ENCODE results near the gene HES5. TPM values are rescaled to one million over a fixed set of nuclear protein-coding genes. Genes with fewer than 3 reads are reported as not detected.

Gene HES5
- total RNA-seq, 3 donors from 2014 or later: 1.3 to 7.8 (median 1.6) TPM

DNA sequence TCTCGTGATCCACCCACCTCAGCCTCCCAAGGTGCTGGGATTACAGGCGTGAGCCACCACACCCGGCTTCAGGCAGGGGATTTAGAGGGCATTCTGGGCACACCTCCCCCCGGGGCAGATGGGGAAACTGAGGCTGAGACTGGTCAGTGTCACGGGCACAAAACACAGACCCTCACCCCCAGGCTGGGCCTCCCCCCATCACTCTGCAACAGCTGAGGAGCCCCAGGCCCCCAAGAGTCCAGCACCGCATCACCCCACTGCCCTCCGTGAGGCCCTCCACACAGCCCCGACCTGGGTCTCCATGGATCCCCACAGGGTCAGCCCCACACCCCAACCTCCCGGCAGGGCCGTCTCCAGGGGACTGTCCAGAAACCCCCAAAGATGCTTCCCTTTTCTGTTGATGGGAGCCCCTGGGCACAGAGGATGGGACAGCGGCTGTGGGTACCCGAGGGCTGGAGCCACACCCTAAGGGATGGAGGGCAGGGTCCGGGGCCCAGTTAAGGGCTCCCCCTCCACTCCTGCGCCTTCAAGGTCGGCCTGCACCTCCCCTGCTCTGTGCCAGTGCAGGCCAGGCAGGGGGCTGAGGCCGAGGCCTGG is 37.1 kb upstream of the HES5 start:
- H3K4me1 ChIP-seq (ENCODE audit: low read depth): peaks cover 4% of the 10 kb centered on the region
- TF ChIP-seq, protein P1, sequence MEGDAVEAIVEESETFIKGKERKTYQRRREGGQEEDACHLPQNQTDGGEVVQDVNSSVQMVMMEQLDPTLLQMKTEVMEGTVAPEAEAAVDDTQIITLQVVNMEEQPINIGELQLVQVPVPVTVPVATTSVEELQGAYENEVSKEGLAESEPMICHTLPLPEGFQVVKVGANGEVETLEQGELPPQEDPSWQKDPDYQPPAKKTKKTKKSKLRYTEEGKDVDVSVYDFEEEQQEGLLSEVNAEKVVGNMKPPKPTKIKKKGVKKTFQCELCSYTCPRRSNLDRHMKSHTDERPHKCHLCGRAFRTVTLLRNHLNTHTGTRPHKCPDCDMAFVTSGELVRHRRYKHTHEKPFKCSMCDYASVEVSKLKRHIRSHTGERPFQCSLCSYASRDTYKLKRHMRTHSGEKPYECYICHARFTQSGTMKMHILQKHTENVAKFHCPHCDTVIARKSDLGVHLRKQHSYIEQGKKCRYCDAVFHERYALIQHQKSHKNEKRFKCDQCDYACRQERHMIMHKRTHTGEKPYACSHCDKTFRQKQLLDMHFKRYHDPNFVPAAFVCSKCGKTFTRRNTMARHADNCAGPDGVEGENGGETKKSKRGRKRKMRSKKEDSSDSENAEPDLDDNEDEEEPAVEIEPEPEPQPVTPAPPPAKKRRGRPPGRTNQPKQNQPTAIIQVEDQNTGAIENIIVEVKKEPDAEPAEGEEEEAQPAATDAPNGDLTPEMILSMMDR (IDR thresholded peaks at IDR 0.05): no peak
- H3K4me3 ChIP-seq: no peak overlapping the region
- H3K9me3 ChIP-seq: no peaks in the 10 kb centered on the region
- no peaks in the 10 kb centered on the region for H3K36me3 ChIP-seq (ENCODE audit: low read depth)
- ATAC-seq (no peak), DNase-seq (no peak)
- intact Hi-C loops (cut with DNase I, micrococcal nuclease): no loop called here

DNA sequence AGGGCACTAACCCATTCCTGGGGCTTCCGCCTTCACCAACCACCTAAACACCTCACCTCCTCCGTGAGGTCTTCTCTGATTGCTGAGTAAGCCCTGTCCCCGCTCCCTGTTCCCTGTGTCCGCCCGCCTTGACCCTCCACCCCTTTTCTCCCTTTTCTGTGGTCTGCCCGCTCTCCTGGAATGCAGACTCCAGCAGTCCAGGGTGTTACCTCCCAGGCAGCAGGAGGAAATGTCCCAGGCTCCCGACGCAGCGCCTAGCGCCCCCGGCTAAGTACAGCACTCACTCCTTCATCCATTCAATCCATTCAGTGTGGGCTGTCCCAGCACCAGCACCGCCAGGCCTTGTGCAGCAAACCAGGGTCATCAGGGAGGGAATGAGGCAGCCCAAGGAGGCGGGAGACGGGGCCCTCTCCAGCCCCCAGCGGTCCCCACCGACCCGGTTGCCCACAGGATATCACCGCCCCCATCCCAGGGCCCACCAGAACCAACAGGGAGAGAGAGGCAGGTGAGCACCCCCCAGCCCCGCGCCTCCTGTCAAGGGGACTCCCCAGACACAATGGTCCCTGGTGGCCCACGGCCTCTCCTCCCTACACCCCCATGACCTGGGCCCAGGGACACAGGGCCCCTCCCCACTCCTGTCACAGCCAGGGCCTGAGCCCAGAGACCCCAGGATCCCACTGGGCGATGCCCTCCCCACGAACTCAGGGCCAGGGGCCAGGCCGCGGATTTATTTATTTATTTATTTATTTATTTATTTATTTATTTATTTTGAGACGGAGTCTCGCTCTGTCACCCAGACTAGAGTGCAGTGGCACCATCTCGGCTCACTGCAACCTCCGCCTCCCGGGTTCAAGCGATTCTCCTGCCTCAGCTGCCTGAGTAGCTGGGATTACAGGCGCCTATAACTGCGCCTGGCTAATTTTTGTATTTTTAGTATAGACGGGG is 36.3 kb upstream of the HES5 start:
- intact Hi-C loops (cut with DNase I, micrococcal nuclease): no loop called here
- TF ChIP-seq, protein P1 (IDR thresholded peaks at IDR 0.05): no peak
- H3K4me3 ChIP-seq: no peak overlapping the region
- DNase-seq (no peak), ATAC-seq (peak; percentile 7)
- no peaks in the 10 kb centered on the region for H3K36me3 ChIP-seq (ENCODE audit: low read depth)
- H3K4me1 ChIP-seq (ENCODE audit: low read depth): peaks cover 4% of the 10 kb centered on the region
- no peaks in the 10 kb centered on the region for H3K9me3 ChIP-seq

DNA sequence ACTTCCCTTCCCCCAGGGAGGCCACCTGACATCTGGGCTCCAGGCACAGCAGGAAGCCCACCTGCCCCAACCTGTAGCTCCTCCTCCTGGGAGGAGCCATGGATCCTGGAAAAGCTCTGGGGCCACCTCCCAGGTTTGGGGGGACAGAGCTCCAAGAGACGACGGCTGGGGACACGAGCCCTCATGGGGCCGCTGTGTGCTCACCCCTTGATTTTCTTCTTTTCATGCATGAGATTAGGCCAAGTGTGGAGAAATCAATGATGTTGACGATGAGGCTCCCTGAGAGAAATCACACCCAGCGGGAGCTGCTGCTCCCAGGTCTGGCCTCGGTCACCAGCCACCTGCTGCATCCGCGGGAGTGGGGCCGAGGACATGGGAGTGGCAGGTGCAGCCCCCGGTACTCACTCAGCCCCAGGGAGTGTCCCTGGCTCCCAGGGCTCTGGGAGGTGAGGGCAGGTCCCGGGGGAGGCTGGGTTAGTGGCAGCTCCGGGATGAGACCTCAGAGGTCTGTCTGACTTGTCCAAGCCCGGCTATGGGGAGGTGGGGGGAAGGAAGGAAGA is 34.8 kb upstream of the HES5 start:
- H3K36me3 ChIP-seq (ENCODE audit: low read depth): no peaks in the 10 kb centered on the region
- ATAC-seq: peak; percentile 89
- H3K4me1 ChIP-seq (ENCODE audit: low read depth): peaks cover 4% of the 10 kb centered on the region
- intact Hi-C loops (cut with DNase I, micrococcal nuclease): no loop called here
- DNase-seq: peak; percentile 60 to 85 (median 61)
- TF ChIP-seq, protein P1 (IDR thresholded peaks at IDR 0.05): no peak
- H3K9me3 ChIP-seq: no peaks in the 10 kb centered on the region
- H3K4me3 ChIP-seq: no peak overlapping the region

DNA sequence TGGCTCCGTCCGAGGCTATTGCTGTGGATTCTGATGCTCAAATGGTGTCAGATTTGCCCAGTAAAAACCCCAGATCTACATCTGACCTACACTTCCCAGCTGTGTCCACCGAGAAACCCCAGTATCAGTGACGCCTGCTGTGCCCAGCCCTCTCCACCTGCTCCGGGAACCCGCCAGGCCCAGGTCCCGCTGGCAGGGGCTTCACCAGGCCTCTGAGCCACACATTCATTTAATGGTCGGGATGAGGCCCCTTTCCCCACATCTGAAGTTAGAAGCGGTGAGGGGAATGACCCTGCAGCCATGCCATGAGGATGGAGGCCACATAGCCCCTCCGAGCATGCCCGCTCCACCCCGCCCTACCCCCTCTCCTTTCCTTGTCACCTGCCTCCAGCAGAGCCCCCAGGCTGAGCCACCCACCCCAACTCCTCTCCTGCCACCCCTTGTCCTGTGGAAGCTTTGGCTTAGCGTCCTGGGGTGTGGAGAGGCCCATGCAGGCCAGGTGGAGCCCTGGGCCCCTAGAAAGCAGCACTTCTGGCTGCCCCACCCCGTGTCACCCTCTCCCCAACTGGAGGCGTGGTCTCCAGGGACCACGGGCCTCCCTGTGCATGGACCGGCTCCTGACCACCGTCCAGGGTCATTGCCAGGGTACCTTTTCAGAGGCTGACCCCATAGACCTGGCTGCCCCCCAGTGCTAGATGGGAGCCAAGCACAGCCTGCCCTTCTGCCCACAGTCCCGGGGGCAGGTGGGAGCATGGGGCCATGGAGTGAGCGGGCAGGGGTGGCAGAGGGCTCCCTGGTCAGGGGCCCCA is 34.1 kb upstream of the HES5 start:
- DNase-seq: peak in 1 of 3 donors; percentile 55
- intact Hi-C loops (cut with DNase I, micrococcal nuclease): no loop called here
- TF ChIP-seq, protein P1 (IDR thresholded peaks at IDR 0.05): no peak

DNA sequence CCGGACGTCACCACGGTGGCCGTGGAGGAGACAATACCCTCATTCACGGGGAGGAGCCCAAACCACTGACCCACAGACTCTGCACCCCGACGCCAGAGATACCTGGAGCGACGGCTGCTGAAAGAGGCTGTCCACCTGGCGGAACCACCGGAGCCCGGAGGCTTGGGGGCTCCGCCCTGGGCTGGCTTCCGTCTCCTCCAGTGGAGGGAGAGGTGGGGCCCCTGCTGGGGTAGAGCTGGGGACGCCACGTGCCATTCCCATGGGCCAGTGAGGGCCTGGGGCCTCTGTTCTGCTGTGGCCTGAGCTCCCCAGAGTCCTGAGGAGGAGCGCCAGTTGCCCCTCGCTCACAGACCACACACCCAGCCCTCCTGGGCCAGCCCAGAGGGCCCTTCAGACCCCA is 33.1 kb upstream of the HES5 start:
- Histone ChIP-seq H3K4me1 (ENCODE audit: low read depth) (peaks cover 13% of the 10 kb centered on the region), H3K9me3 (no peaks in the 10 kb centered on the region), H3K36me3 (ENCODE audit: low read depth) (peaks cover 5% of the 10 kb centered on the region), H3K4me3 (no peak overlapping the region)
- intact Hi-C loops (cut with DNase I, micrococcal nuclease): no loop called here
- ATAC-seq (no peak), DNase-seq (no peak)
- TF ChIP-seq, protein P1 (IDR thresholded peaks at IDR 0.05): no peak

More for the DNA sequence above, 34.1 kb upstream of the HES5 start:
- ATAC-seq: no peak
- no peaks in the 10 kb centered on the region for H3K36me3 ChIP-seq (ENCODE audit: low read depth)
- H3K4me1 ChIP-seq (ENCODE audit: low read depth): peaks cover 4% of the 10 kb centered on the region
- no peaks in the 10 kb centered on the region for H3K9me3 ChIP-seq
- H3K4me3 ChIP-seq: no peak overlapping the region
